Neutrophil (primary cell): ENCODE measurements around the gene WFDC6.

Experiments
- H3K27ac ChIP-seq: fragments of 200-600 bp; sonication (generic); 2 replicates; pipeline ENCODE4 v1.5.1; 2016; ENCODE audit warnings: mild to moderate bottlenecking, moderate library complexity
- H3K27me3 ChIP-seq: fragments of 200-600 bp; sonication (generic); 2 replicates; pipeline ENCODE4 v1.6.0; 2016; ENCODE audit warnings: mild to moderate bottlenecking
- H3K36me3 ChIP-seq: fragments of 200-600 bp; sonication (generic); 2 replicates; pipeline ENCODE4 v1.5.1; 2017
- H3K4me1 ChIP-seq, 2 experiments: fragments of 200-600 bp in 1 of 2; sonication (generic) in 1 of 2; 1 replicate in 1 of 2; 2 replicates in 1 of 2; pipeline versions ENCODE4 v1.5.1 to v1.6.1; 2013 to 2016; ENCODE audit warnings: low read depth in 1 of 2, low read length in 1 of 2, mild to moderate bottlenecking in 1 of 2, moderate library complexity in 1 of 2; ENCODE audit not compliant: control insufficient read depth in 1 of 2, insufficient read depth in 1 of 2
- H3K4me3 ChIP-seq, 2 experiments: fragments of 200-600 bp in 1 of 2; sonication (generic) in 1 of 2; 1 replicate in 1 of 2; 2 replicates in 1 of 2; pipeline ENCODE4 v1.5.1; 2013 to 2016; ENCODE audit warnings: low read depth in 1 of 2, low read length in 1 of 2, mild to moderate bottlenecking in 1 of 2, moderate library complexity in 1 of 2
- H3K9me3 ChIP-seq: fragments of 200-600 bp; sonication (generic); 2 replicates; pipeline ENCODE4 v1.5.1; 2016
- TF ChIP-seq, protein P1 (sequence below): fragments of 200-600 bp; sonication (generic); IDR thresholded peaks from 2 replicates; pipeline ENCODE4 v1.5.1; 2016; ENCODE audit warnings: antibody characterized with exemption

Gene WFDC6

GRCh38 chr20:45487231-45487635, 52.0 kb downstream of the WFDC6 start:
- Histone ChIP-seq H3K36me3 (no peaks in the 10 kb centered on the region), H3K27ac (no peak overlapping the region), H3K4me3 (no peak overlapping the region), H3K9me3 (no peaks in the 10 kb centered on the region), H3K27me3 (peaks cover 63% of the 10 kb centered on the region), H3K4me1 (no peaks in the 10 kb centered on the region)
- TF ChIP-seq, protein P1, sequence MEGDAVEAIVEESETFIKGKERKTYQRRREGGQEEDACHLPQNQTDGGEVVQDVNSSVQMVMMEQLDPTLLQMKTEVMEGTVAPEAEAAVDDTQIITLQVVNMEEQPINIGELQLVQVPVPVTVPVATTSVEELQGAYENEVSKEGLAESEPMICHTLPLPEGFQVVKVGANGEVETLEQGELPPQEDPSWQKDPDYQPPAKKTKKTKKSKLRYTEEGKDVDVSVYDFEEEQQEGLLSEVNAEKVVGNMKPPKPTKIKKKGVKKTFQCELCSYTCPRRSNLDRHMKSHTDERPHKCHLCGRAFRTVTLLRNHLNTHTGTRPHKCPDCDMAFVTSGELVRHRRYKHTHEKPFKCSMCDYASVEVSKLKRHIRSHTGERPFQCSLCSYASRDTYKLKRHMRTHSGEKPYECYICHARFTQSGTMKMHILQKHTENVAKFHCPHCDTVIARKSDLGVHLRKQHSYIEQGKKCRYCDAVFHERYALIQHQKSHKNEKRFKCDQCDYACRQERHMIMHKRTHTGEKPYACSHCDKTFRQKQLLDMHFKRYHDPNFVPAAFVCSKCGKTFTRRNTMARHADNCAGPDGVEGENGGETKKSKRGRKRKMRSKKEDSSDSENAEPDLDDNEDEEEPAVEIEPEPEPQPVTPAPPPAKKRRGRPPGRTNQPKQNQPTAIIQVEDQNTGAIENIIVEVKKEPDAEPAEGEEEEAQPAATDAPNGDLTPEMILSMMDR: no peak

- no peak overlapping the region for H3K27ac ChIP-seq
Observed at GRCh38 chr20:45485388-45485787, 53.9 kb downstream of the WFDC6 start.

DNA sequence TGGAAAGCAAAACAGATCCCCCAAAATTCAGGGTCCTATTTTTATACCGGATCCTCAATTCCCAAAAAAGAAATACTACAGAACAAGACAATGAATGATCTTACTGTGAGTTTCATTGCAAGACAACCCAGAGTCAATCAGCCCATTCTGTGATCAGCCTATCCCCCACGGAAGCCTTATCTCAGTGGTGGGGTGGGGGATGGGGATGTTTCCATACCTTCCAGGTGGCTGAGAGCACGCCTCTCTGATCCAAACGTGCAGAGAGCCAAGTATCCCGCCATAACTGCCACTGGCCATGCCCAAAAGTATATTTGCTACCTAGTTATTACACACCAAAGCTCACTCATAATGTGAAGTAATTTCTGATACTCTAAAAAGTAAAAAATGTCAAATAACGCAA, 54.6 kb downstream of the WFDC6 start:
- no peaks in the 10 kb centered on the region for H3K36me3 ChIP-seq
- no peaks in the 10 kb centered on the region for H3K9me3 ChIP-seq
- TF ChIP-seq, protein P1: no peak
- no peak overlapping the region for H3K4me3 ChIP-seq
- H3K4me1 ChIP-seq: no peaks in the 10 kb centered on the region
- H3K27me3 ChIP-seq: peaks cover 81% of the 10 kb centered on the region
- H3K27ac ChIP-seq: no peak overlapping the region

More at GRCh38 chr20:45485388-45485787, 53.9 kb downstream of the WFDC6 start:
- no peaks in the 10 kb centered on the region for H3K36me3 ChIP-seq
- H3K4me1 ChIP-seq: no peaks in the 10 kb centered on the region
- TF ChIP-seq, protein P1: no peak
- peaks cover 81% of the 10 kb centered on the region for H3K27me3 ChIP-seq
- H3K4me3 ChIP-seq: no peak overlapping the region
- H3K9me3 ChIP-seq: no peaks in the 10 kb centered on the region
